GM12873 (cell line): Measurements from ENCODE around the gene MLKL.

ENCODE experiments used
- CTCF ChIP-seq: IDR thresholded peaks from 2 replicates; pipeline ENCODE4 v1.5.1; 2012; ENCODE audit warnings: low read depth, mild to moderate bottlenecking, moderate library complexity, low read length, control low read depth; ENCODE audit not compliant: insufficient read depth; ENCODE audit errors: missing control alignments

The MLKL gene

GRCh38 chr16:74731853-74732477, 31.3 kb upstream of the MLKL start:
- TF ChIP-seq CTCF: no peak

GRCh38 chr16:74729783-74730683, 29.4 kb upstream of the MLKL start:
- TF ChIP-seq CTCF: no peak

GRCh38 chr16:74727903-74728302, 27.2 kb upstream of the MLKL start:
- no peak for TF ChIP-seq CTCF

- peak; percentile 78 for TF ChIP-seq CTCF
Observed at GRCh38 chr16:74726716-74727115, 26.1 kb upstream of the MLKL start.

- no peak for TF ChIP-seq CTCF
Observed at GRCh38 chr16:74725651-74726455, 25.2 kb upstream of the MLKL start.

- TF ChIP-seq CTCF: no peak
Observed at GRCh38 chr16:74724820-74725549, 24.3 kb upstream of the MLKL start.
